GM12865 (cell line): ENCODE measurements around the gene APOBEC2.

Source experiments
- DNase-seq: peaks from one replicate; pipeline ENCODE4 v3.0.0; 2010; ENCODE audit warnings: low read depth
- H3K4me3 ChIP-seq: 2 replicates; pipeline ENCODE4 v1.5.1; 2011; ENCODE audit warnings: mild to moderate bottlenecking, low read depth, low read length, control low read depth
- CTCF ChIP-seq: IDR thresholded peaks from 2 replicates; pipeline ENCODE4 v1.5.1; 2011; ENCODE audit warnings: low read length, control low read depth, low read depth, inconsistent platforms; ENCODE audit not compliant: insufficient read depth; ENCODE audit errors: missing control alignments

The APOBEC2 gene

GRCh38 chr6:41036601-41037000 lies 16.4 kb upstream of the APOBEC2 start:
- no peak for DNase-seq
- H3K4me3 ChIP-seq = no peak overlapping the region
- no peak for TF ChIP-seq CTCF

- no peak for DNase-seq
- no peak overlapping the region for H3K4me3 ChIP-seq
Observed at GRCh38 chr6:41037107-41037900, 15.7 kb upstream of the APOBEC2 start.

GRCh38 chr6:41038205-41038604 lies 14.8 kb upstream of the APOBEC2 start:
- TF ChIP-seq CTCF = no peak
- H3K4me3 ChIP-seq = no peak overlapping the region
- no peak for DNase-seq

More at GRCh38 chr6:41037107-41037900, 15.7 kb upstream of the APOBEC2 start:
- TF ChIP-seq CTCF = no peak

GRCh38 chr6:41039060-41039998 lies 13.7 kb upstream of the APOBEC2 start, which contains the start of gene UNC5CL:
UNC5CL (minus strand) TSS chr6:41039221; CDS start chr6:41035074, 4,147 bp downstream.
- peak; percentile 75 for TF ChIP-seq CTCF
- H3K4me3 ChIP-seq = no peak within 1 kb of the TSS
- peak; percentile 51 for DNase-seq

GRCh38 chr6:41040101-41040939 lies 12.7 kb upstream of the APOBEC2 start:
- TF ChIP-seq CTCF = no peak
- no peak overlapping the region for H3K4me3 ChIP-seq
- no peak for DNase-seq

- H3K4me3 ChIP-seq = no peak overlapping the region
- DNase-seq = no peak
- TF ChIP-seq CTCF = no peak
Observed at GRCh38 chr6:41040940-41041536, 12.0 kb upstream of the APOBEC2 start.
